Hepatocyte (in vitro differentiated cells): ENCODE measurements around the gene ST6GALNAC2.

Source experiments
- CTCF ChIP-seq: fragments of 200-600 bp; sonication (generic); IDR thresholded peaks from 2 replicates; pipeline ENCODE4 v1.5.1; 2016; ENCODE audit warnings: antibody characterized with exemption, mild to moderate bottlenecking; ENCODE audit not compliant: poor library complexity
- EZH2 ChIP-seq: fragments of 200-600 bp; sonication (generic); IDR thresholded peaks from 2 replicates; pipeline ENCODE4 v1.6.1; 2016; ENCODE audit warnings: antibody characterized with exemption, mild to moderate bottlenecking, borderline replicate concordance

GRCh38 chr17:76630151-76630550 lies 44.5 kb upstream of the ST6GALNAC2 start:
- TF ChIP-seq CTCF (no peak), EZH2 (no peak)
